HepG2 (cell line): ENCODE measurements around the gene AP2B1. TPM values are rescaled to one million over a fixed set of nuclear protein-coding genes. Genes with fewer than 3 reads are reported as not detected.

Source experiments
- BRF2 ChIP-seq: sonication (generic); formaldehyde crosslinking; IDR thresholded peaks from 2 replicates; pipeline ENCODE4 v1.8.1; 2022; ENCODE audit warnings: mild to moderate bottlenecking, missing genetic modification reagents
- CENPBD1 ChIP-seq: sonication (generic); formaldehyde crosslinking; IDR thresholded peaks from 2 replicates; pipeline ENCODE4 v1.8.0; 2022; ENCODE audit warnings: missing genetic modification reagents, low read depth, mild to moderate bottlenecking, borderline replicate concordance
- FOSL1 ChIP-seq: sonication (generic); formaldehyde crosslinking; IDR thresholded peaks from 2 replicates; pipeline ENCODE4 v1.9.0; 2021; ENCODE audit warnings: missing genetic modification reagents, borderline replicate concordance
- GLI4 ChIP-seq: sonication (generic); formaldehyde crosslinking; IDR thresholded peaks from 2 replicates; pipeline ENCODE4 v1.5.1; 2020; ENCODE audit warnings: missing genetic modification reagents, mild to moderate bottlenecking, moderate library complexity, borderline replicate concordance
- HES4 ChIP-seq: sonication (generic); formaldehyde crosslinking; IDR thresholded peaks from 2 replicates; pipeline ENCODE4 v1.9.0; 2021; ENCODE audit warnings: mild to moderate bottlenecking, missing genetic modification reagents, borderline replicate concordance
- JUND ChIP-seq: sonication (generic); formaldehyde crosslinking; IDR thresholded peaks from 2 replicates; pipeline ENCODE4 v1.8.0; 2022; ENCODE audit warnings: mild to moderate bottlenecking, missing genetic modification reagents
- KDM5B ChIP-seq: sonication (generic); formaldehyde crosslinking; IDR thresholded peaks from 2 replicates; pipeline ENCODE4 v1.4.0; 2020; ENCODE audit warnings: missing genetic modification reagents, mild to moderate bottlenecking, borderline replicate concordance
- MAZ ChIP-seq, 2 experiments: sonication (generic) in 1 of 2; formaldehyde crosslinking in 1 of 2; IDR thresholded peaks; 2 replicates each; pipeline versions ENCODE4 v1.5.0 to v1.6.1; 2012 to 2020; ENCODE audit warnings: low read depth in 2 of 2, mild to moderate bottlenecking in 2 of 2, borderline replicate concordance in 1 of 2, improper control_type of control experiment in 1 of 2, low read length in 1 of 2, missing genetic modification reagents in 1 of 2, moderate library complexity in 1 of 2
- MED13 ChIP-seq: sonication (generic); formaldehyde crosslinking; IDR thresholded peaks from 2 replicates; pipeline ENCODE4 v1.5.0; 2020; ENCODE audit warnings: missing genetic modification reagents
- MXD4 ChIP-seq: IDR thresholded peaks from 2 replicates; pipeline ENCODE4 v1.6.1; 2016; ENCODE audit warnings: mild to moderate bottlenecking, missing biosample characterization, missing genetic modification reagents
- NBN ChIP-seq: fragments of 450-650 bp; conservative IDR thresholded peaks from 2 replicates; pipeline ENCODE4 v1.6.1; 2017
- RARG ChIP-seq: sonication (generic); formaldehyde crosslinking; IDR thresholded peaks from 2 replicates; pipeline ENCODE4 v1.4.0; 2020; ENCODE audit warnings: low read depth, mild to moderate bottlenecking, missing genetic modification reagents
- REPIN1 ChIP-seq: sonication (generic); formaldehyde crosslinking; IDR thresholded peaks from 2 replicates; pipeline ENCODE4 v1.8.0; 2022; ENCODE audit warnings: missing genetic modification reagents, low read depth, mild to moderate bottlenecking, borderline replicate concordance
- REST ChIP-seq, 2 experiments: IDR thresholded peaks; 2 replicates each; pipeline ENCODE4 v1.6.1; 2011 to 2012; ENCODE audit warnings: low read length in 2 of 2, borderline replicate concordance in 1 of 2, low read depth in 1 of 2, mild to moderate bottlenecking in 1 of 2, moderate library complexity in 1 of 2
- RXRA ChIP-seq: sonication (generic); formaldehyde crosslinking; IDR thresholded peaks from 2 replicates; pipeline ENCODE4 v1.5.1; 2020; ENCODE audit warnings: missing genetic modification reagents
- SIX4 ChIP-seq: sonication (generic); formaldehyde crosslinking; IDR thresholded peaks from 2 replicates; pipeline ENCODE4 v1.4.0; 2020; ENCODE audit warnings: missing genetic modification reagents
- SP2 ChIP-seq: sonication (generic); formaldehyde crosslinking; IDR thresholded peaks from 2 replicates; pipeline ENCODE4 v1.5.1; 2020; ENCODE audit warnings: mild to moderate bottlenecking, missing genetic modification reagents
- ZFP1 ChIP-seq: IDR thresholded peaks from 2 replicates; pipeline ENCODE4 v1.6.1; 2016
- ZMAT5 ChIP-seq: sonication (generic); formaldehyde crosslinking; IDR thresholded peaks from 2 replicates; pipeline ENCODE4 v1.5.0; 2020; ENCODE audit warnings: mild to moderate bottlenecking, low read depth, missing genetic modification reagents, borderline replicate concordance
- ZNF235 ChIP-seq: sonication (generic); formaldehyde crosslinking; IDR thresholded peaks from 2 replicates; pipeline ENCODE4 v1.8.1; 2023; ENCODE audit warnings: mild to moderate bottlenecking, missing genetic modification reagents, borderline replicate concordance
- ZNF253 ChIP-seq: sonication (generic); formaldehyde crosslinking; IDR thresholded peaks from 2 replicates; pipeline ENCODE4 v1.8.0; 2022; ENCODE audit warnings: mild to moderate bottlenecking, missing genetic modification reagents, borderline replicate concordance
- ZNF432 ChIP-seq: sonication (generic); formaldehyde crosslinking; IDR thresholded peaks from 2 replicates; pipeline ENCODE4 v1.5.0; 2020; ENCODE audit warnings: missing genetic modification reagents, mild to moderate bottlenecking, borderline replicate concordance
- ZNF446 ChIP-seq: sonication (generic); formaldehyde crosslinking; IDR thresholded peaks from 2 replicates; pipeline ENCODE4 v1.5.0; 2020; ENCODE audit warnings: mild to moderate bottlenecking, missing genetic modification reagents
- ZNF558 ChIP-seq: sonication (generic); formaldehyde crosslinking; IDR thresholded peaks from 2 replicates; pipeline ENCODE4 v1.9.0; 2022; ENCODE audit warnings: mild to moderate bottlenecking, missing genetic modification reagents, borderline replicate concordance
- polyA plus RNA-seq, 8 experiments: library from polyadenylated mRNA; depleted of rRNA in 3 of 8; stranded (reverse) in 7 of 8; unstranded in 1 of 8; fragments of >200 nt; fragmentation: Illumina TruSeq in 4 of 8; extraction: Trizol in 4 of 8; gene quantifications; 2 replicates each; pipeline versions ENCODE4 v1.2.1 to v1.2.3, GENCODE V29; 2011 to 2016; ENCODE audit warnings: low read depth in 4 of 8, missing spikeins in 1 of 8, mixed read lengths in 1 of 8; ENCODE audit not compliant: insufficient read depth in 1 of 8
- total RNA-seq, 5 experiments: library from RNA; depleted of rRNA; stranded (reverse); fragments of >200 nt; fragmentation: Illumina TruSeq; extraction: Trizol; gene quantifications; 2 replicates each; pipeline ENCODE4 v1.2.3, GENCODE V29; 2016; ENCODE audit warnings: low read depth in 1 of 5

The AP2B1 gene
- total and polyA plus RNA-seq, 2 of the 13 experiments (the other 11 are each of a cell fraction or from before 2014, with no cell fraction given), result 23.8 to 71.3 TPM

GRCh38 chr17:35578197-35578928 lies 8.8 kb upstream of the AP2B1 start, which contains the start of gene PEX12 (continued):
- TF ChIP-seq REST (IDR thresholded peaks at IDR 0.05; ENCODE audit: borderline replicate concordance in 1 of 2, low read depth in 1 of 2, low read length in 2 of 2) (0 out of 4 replicates have a peak, but pooled peaks of 1 of the 2 experiments have one; percentile 37), BRF2 (CRISPR knock-in tag) (no peak), CENPBD1 (CRISPR knock-in tag) (no peak), ZFP1 (CRISPR knock-in tag) (no peak), SP2 (CRISPR knock-in tag) (no peak; the same call in 1 of the 2 replicates), ZNF558 (no peak), HES4 (CRISPR knock-in tag) (no peak), MXD4 (CRISPR knock-in tag) (peak; percentile 19; the same call in 1 of the 2 replicates), FOSL1 (CRISPR knock-in tag) (no peak), ZNF446 (CRISPR knock-in tag) (no peak), SIX4 (CRISPR knock-in tag) (no peak), KDM5B (0 out of 2 replicates have a peak, but pooled peaks have one; percentile 82), GLI4 (CRISPR knock-in tag) (no peak), MED13 (CRISPR knock-in tag) (no peak), JUND (CRISPR knock-in tag) (no peak), ZMAT5 (CRISPR knock-in tag) (no peak), MAZ (IDR thresholded peaks at IDR 0.05; ENCODE audit: borderline replicate concordance, low read depth, low read length) (no peak; the same call in none of the 2 replicates), MAZ (CRISPR knock-in tag; IDR thresholded peaks at IDR 0.05; ENCODE audit: low read depth) (peak; percentile 49; the same call in 1 of the 2 replicates), RXRA (CRISPR knock-in tag) (peak; percentile 36; the same call in 1 of the 2 replicates), NBN (no peak), RARG (no peak), ZNF432 (no peak), ZNF235 (no peak), REPIN1 (CRISPR knock-in tag) (peak; percentile 72; the same call in 1 of the 2 replicates), ZNF253 (no peak)
